A673 (cell line): Measurements from ENCODE around the gene ZNF48. TPM values are rescaled to one million over a fixed set of nuclear protein-coding genes. Genes with fewer than 3 reads are reported as not detected.

Source experiments
- BruUV-seq: library from RNA; stranded (reverse); fragments of 400-500 nt; replicated peaks from 2 replicates; lab custom pipeline; 2021; lab: Mats Ljungman, UMichigan
- CTCF ChIA-PET: fragments of 300-600 bp; sonication (Branson Sonifier 250); formaldehyde crosslinking; loops from one replicate; lab custom pipeline; 2022; ENCODE audit warnings: antibody characterized with exemption; lab: Charles Lee
- POLR2A ChIA-PET: fragments of 300-600 bp; sonication (Branson Sonifier 250); formaldehyde crosslinking; loops from one replicate; lab custom pipeline; 2022; ENCODE audit warnings: antibody characterized with exemption; ENCODE audit not compliant: low non-redundant PET; lab: Charles Lee
- DNase-seq: peaks from one replicate; pipeline ENCODE4 v3.0.0-alpha.2; 2015; ENCODE audit warnings: low spot score
- H3K27ac ChIP-seq: fragments of 200-600 bp; sonication (generic); 2 replicates; pipeline ENCODE4 v1.5.1; 2016; ENCODE audit warnings: mixed run types, low read depth, mild to moderate bottlenecking, mixed read lengths, antibody characterized with exemption, low read length; ENCODE audit not compliant: poor library complexity, severe bottlenecking
- H3K27me3 ChIP-seq: fragments of 200-600 bp; sonication (generic); replicated peaks from 2 replicates; pipeline ENCODE4 v1.6.1; 2017; ENCODE audit warnings: mixed run types, low read depth, mild to moderate bottlenecking, mixed read lengths, antibody characterized with exemption, low read length; ENCODE audit not compliant: insufficient read depth, poor library complexity
- H3K36me3 ChIP-seq: fragments of 200-600 bp; sonication (generic); 2 replicates; pipeline ENCODE4 v1.6.1; 2016; ENCODE audit warnings: mixed run types, mild to moderate bottlenecking, mixed read lengths, antibody characterized with exemption, low read length; ENCODE audit not compliant: insufficient read depth, poor library complexity, severe bottlenecking
- H3K4me1 ChIP-seq: fragments of 200-600 bp; sonication (generic); 2 replicates; pipeline ENCODE4 v1.6.1; 2017; ENCODE audit warnings: mixed run types, mild to moderate bottlenecking, mixed read lengths, antibody characterized with exemption, low read length; ENCODE audit not compliant: insufficient read depth, poor library complexity, severe bottlenecking
- H3K4me3 ChIP-seq: fragments of 200-600 bp; sonication (generic); 2 replicates; pipeline ENCODE4 v1.5.1; 2016; ENCODE audit warnings: low read depth, mixed run types, mild to moderate bottlenecking, mixed read lengths, low read length; ENCODE audit not compliant: poor library complexity, severe bottlenecking
- H3K9me3 ChIP-seq: fragments of 200-600 bp; sonication (generic); 2 replicates; pipeline ENCODE4 v1.6.1; 2016; ENCODE audit warnings: mixed run types, low read depth, mild to moderate bottlenecking, mixed read lengths, antibody characterized with exemption, low read length; ENCODE audit not compliant: poor library complexity, severe bottlenecking
- CTCF ChIP-seq: fragments of 300-800, 200-600 bp; sonication (generic); conservative IDR thresholded peaks from 2 replicates; pipeline ENCODE4 v1.5.1; 2017; ENCODE audit warnings: low read depth, mild to moderate bottlenecking, antibody characterized with exemption, low read length, moderate library complexity, mixed read lengths
- EZH2 ChIP-seq: fragments of 200-600 bp; sonication (generic); IDR thresholded peaks from 2 replicates; pipeline ENCODE4 v1.6.1; 2017; ENCODE audit warnings: borderline replicate concordance, low read depth, mild to moderate bottlenecking, mixed read lengths, antibody characterized with exemption, low read length; ENCODE audit not compliant: poor library complexity, severe bottlenecking
- intact Hi-C: fragments of 100-400 bp; cut with micrococcal nuclease; formaldehyde crosslinking; loops from one replicate; pipeline ENCODE4 v1.10.0; 2022; ENCODE audit not compliant: unreplicated experiment
- total RNA-seq: library from RNA; stranded (reverse); gene quantifications from 2 replicates; pipeline ENCODE4 v1.2.3, GENCODE V29; 2021

ZNF48 gene
- total RNA-seq, 1 experiment from 2014 or later: 22.0 TPM

- Histone ChIP-seq H3K27ac (no peak overlapping the region), H3K36me3 (peaks cover 21% of the 10 kb centered on the region), H3K4me3 (no peak overlapping the region), H3K27me3 (no peaks in the 10 kb centered on the region), H3K9me3 (no peaks in the 10 kb centered on the region), H3K4me1 (peaks cover 7% of the 10 kb centered on the region)
- ChIA-PET CTCF (no interaction called here), POLR2A (interaction anchor here (0.6 kb wide), 1 partner anchor 559 kb away, joined by 3 read pairs; no protein-coding TSS in a partner anchor)
- intact Hi-C loops: no loop called here
- TF ChIP-seq CTCF: no peak
- TF ChIP-seq EZH2: no peak
- DNase-seq: no peak
- BruUV-seq: no TSS peak
Measured at GRCh38 chr16:30359871-30360170, 35.4 kb upstream of the ZNF48 start.

DNA sequence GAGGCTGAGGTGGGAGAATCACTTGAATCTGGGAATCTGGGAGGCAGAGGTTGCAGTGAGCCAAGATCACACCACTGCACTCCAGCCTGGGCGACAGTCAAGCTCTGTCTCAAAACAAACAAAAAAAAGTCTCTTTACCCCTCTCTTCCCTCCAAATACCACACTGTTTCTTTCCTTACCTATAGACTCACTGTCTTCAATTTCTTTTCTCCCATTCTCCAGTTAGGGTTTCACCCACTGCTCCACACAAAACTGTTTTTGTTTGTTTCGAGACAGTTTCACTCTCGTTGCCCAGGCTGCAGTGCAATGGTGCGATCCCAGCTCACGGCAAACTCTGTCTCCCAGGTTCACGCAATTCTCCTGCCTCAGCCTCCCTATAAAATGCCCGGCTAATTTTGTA is 34.0 kb upstream of the ZNF48 start:
- Histone ChIP-seq H3K27ac (no peak overlapping the region), H3K36me3 (peaks cover 31% of the 10 kb centered on the region), H3K4me3 (no peak overlapping the region), H3K9me3 (no peaks in the 10 kb centered on the region), H3K4me1 (no peaks in the 10 kb centered on the region), H3K27me3 (no peaks in the 10 kb centered on the region)
- CTCF ChIA-PET: no interaction called here
- BruUV-seq: no TSS peak
- intact Hi-C loops: no loop called here
- no peak for DNase-seq
- POLR2A ChIA-PET: no interaction called here
- no peak for TF ChIP-seq EZH2
- no peak for TF ChIP-seq CTCF

DNA sequence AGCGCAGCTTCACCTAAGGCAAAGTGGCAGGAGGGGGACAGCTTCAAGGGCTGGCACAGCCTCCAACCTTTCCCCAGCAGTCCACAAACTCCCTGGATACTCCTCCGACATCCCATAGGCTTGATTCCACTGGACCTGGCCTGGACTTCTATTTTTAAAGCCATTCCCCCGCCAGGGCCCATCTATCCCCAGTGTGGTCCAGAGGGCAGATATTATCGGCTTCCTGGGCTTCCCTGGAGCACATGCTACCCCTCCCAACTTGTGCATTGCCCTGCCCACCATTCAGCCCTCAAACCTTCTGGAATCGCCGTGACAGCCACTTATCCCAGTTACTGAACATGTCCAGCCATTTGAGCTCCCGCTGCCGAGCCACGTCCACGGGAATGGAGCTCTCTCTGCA is 30.0 kb upstream of the ZNF48 start:
- BruUV-seq: no TSS peak
- Histone ChIP-seq H3K27ac (no peak overlapping the region), H3K4me1 (no peaks in the 10 kb centered on the region), H3K9me3 (no peaks in the 10 kb centered on the region), H3K27me3 (no peaks in the 10 kb centered on the region), H3K36me3 (peaks cover 21% of the 10 kb centered on the region), H3K4me3 (no peak overlapping the region)
- DNase-seq: no peak
- intact Hi-C loops: no loop called here
- TF ChIP-seq EZH2: no peak
- TF ChIP-seq CTCF: no peak
- POLR2A ChIA-PET: no interaction called here
- CTCF ChIA-PET: interaction anchor here (0.5 kb wide), 1 partner anchor 16 kb away, joined by 7 read pairs; no protein-coding TSS in a partner anchor
